GM12891 (cell line): Measurements from ENCODE around the gene CFAP74.

Experiments used
- PAX5 ChIP-seq: IDR thresholded peaks from 2 replicates; pipeline ENCODE4 v1.6.1; 2011; ENCODE audit warnings: low read length, moderate library complexity, mild to moderate bottlenecking; ENCODE audit not compliant: insufficient read depth, severe bottlenecking
- POLR2A ChIP-seq: IDR thresholded peaks from 2 replicates; pipeline ENCODE4 v1.6.1; 2011; ENCODE audit warnings: low read depth, low read length, control low read depth
- POLR2AphosphoS5 ChIP-seq: IDR thresholded peaks from 2 replicates; pipeline ENCODE4 v1.6.1; 2011; ENCODE audit warnings: low read depth, low read length, control low read depth
- TAF1 ChIP-seq: IDR thresholded peaks from 2 replicates; pipeline ENCODE4 v1.6.1; 2011; ENCODE audit warnings: low read depth, low read length, control low read depth

GRCh38 chr1:1958071-1958541 is 45.5 kb downstream of the CFAP74 start:
- TF ChIP-seq POLR2AphosphoS5: no peak
- no peak for TF ChIP-seq POLR2A
- TF ChIP-seq TAF1: no peak
- no peak for TF ChIP-seq PAX5
